GM19351 (cell line): ENCODE results near the gene YIPF1.
A peak's percentile ranks its signal among the peaks of the same experiment; 100 is the strongest.

Experiments
- ATAC-seq: cut with Tn5 transposase; IDR thresholded peaks from one replicate; pipeline ENCODE4 v1.9.1; 2021; ENCODE audit warnings: mild to moderate bottlenecking, moderate library complexity; ENCODE audit not compliant: unreplicated experiment

The YIPF1 gene

GRCh38 chr1:53889304-53890298 lies at the start of gene YIPF1:
Gene YIPF1, minus strand, starts transcription at chr1:53889797. Its CDS starts 860 bp downstream, at chr1:53888937.
- peak; percentile 90 for ATAC-seq

DNA sequence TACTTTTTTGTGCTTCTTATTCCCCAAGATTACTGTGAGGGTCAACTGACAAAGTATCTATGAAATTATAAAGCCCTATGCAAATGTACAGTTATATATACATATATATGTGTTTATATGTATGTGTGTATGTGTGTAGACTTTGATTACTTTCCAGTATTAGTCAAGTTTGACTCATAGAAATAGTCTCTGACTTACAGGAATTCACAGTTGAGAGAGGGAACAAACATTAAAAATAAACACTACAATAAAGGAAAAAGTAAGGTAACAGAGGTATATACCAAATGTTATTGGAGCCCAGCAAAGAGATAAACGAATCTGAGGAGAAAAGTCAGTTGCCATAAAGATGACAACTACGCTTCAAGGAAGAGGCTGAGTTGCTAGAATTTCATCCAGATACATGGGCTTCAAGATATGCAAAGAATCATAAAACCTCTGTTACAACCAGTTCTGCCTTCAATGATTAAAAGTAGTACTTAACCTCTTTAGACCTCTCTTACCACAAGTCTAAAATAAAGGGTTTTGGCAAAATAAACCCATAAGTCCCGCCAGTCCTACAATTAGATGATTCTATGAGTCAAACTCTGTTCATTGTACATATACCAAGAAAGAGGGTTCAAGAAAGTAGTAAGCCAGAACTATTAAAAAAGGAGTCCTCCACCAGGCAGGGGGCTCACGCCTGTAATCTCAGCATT lies 48.7 kb upstream of the YIPF1 start:
- no peak for ATAC-seq

DNA sequence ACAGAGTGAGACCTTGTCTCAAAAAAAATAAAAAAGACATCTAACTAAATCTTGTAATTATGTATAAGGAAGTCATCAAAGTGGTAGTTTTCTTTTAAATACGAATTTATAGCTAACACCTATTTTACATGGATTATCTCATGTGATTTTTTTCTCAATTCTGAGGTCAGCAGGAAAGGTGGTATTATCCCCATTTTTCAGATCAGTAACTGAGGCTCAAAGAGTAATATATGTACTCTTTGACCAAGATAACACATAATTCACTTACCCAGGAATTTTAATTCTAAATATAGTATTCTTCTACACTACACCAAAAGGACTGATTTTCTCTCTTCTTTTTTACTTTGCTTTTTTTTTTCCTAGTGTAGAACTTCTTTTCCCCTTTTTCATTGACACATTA lies 46.8 kb upstream of the YIPF1 start:
- no peak for ATAC-seq

GRCh38 chr1:53934170-53934765 lies 44.7 kb upstream of the YIPF1 start:
- ATAC-seq: no peak

GRCh38 chr1:53931523-53931922 lies 41.9 kb upstream of the YIPF1 start:
- no peak for ATAC-seq

DNA sequence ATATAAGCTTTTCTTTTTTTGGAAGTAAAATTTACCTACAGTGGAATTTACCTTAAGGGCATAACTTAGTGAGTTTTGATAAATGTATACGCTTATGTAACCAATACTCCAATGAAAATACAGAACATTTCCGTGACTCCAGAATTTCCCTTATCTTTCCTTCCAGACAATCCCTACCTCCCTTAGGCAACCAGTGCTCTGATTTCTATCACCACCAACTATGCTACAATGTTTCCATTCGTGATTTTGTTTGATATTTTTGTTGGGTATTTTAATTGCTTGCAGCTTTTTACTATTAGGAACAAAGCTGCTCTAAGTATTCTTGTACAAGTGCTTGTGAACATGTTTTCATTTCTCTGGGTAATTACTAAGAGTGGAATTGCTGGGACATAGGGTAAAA lies 41.3 kb upstream of the YIPF1 start:
- no peak for ATAC-seq

GRCh38 chr1:53929246-53929960 lies 39.8 kb upstream of the YIPF1 start:
- no peak for ATAC-seq

DNA sequence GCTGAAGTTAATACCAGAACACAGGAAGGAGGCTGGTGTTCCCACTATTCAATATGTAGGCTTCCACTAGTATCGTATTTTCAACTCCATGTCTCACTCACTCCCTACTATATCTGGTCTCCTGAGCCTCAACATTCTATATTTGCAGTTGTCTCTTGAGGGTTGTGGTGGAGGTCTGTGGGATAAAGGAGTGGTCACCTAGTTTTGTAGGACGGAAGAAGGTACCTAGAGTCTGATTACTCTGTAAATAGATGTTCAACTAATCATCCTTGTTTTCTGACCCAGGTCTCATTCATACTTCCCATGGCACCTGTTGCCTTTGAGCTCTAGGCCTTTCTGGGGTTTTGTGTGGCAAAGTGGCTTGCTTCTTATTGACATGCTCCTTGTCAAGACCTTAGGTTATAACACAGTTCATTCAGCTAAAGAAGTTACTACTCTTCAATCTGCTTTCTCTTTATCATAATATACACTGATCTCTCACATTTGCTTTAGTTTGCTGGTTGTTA lies 37.8 kb upstream of the YIPF1 start:
- no peak for ATAC-seq

GRCh38 chr1:53919675-53920066 lies 30.1 kb upstream of the YIPF1 start:
- ATAC-seq: no peak

DNA sequence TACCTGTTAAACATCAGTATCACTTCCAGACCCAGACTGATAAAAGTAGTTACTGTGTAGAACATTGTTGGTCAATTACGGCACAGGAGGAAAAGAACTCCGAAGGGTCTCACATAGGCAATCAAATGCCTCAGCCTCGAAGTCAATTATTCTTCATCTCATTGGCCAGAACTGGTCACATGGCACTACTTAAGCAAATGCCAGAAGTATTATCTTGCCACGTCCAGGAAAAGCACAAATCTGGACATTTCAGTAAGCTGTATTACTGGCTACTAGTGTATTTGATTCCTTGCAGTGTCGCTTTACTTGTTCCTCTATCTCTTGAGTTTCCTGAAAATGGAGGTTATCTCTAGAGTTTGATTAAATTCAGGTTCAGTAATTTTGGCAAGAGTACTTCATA lies 28.7 kb upstream of the YIPF1 start:
- ATAC-seq: no peak

DNA sequence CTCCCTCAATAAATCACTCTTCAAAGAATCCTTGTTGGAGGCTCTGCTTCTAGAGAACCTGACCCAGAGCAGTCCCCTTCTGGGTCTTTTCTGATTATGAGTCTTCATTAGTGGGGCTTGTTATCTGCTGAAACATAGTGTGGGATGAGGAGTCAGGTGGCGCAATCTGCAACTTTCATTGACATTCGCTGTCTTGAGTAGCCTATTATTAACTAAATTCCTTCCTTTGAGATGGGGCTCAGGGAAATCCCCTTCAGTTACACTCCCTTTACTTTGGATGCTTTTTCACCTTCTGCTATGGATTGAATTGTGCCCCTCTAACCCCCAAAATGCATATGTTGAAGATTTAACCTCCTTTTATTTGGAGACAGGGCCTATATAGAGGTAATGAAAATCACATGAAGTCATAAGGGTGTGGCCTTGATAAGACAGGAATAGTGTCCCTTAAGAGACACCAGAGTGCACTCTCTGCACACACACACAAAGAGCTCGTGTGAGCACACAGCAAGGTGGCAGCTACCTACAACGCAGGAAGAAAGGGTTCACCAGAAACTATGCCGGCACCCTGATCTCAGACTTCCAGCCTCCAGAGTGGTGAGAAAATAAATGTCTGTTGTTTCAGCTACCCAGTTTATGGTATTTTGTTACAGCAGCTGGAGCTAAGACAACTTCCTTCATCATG lies 23.9 kb upstream of the YIPF1 start:
- ATAC-seq: no peak

- no peak for ATAC-seq
Measured at GRCh38 chr1:53911442-53911841, 21.8 kb upstream of the YIPF1 start.

- no peak for ATAC-seq
Measured at GRCh38 chr1:53909946-53910345, 20.3 kb upstream of the YIPF1 start.

- no peak for ATAC-seq
Measured at GRCh38 chr1:53906121-53906520, 16.5 kb upstream of the YIPF1 start.

- no peak for ATAC-seq
Measured at GRCh38 chr1:53905509-53905908, 15.9 kb upstream of the YIPF1 start.

- no peak for ATAC-seq
Measured at GRCh38 chr1:53902235-53903138, 12.9 kb upstream of the YIPF1 start.

GRCh38 chr1:53899708-53900107 lies 10.1 kb upstream of the YIPF1 start:
- no peak for ATAC-seq

DNA sequence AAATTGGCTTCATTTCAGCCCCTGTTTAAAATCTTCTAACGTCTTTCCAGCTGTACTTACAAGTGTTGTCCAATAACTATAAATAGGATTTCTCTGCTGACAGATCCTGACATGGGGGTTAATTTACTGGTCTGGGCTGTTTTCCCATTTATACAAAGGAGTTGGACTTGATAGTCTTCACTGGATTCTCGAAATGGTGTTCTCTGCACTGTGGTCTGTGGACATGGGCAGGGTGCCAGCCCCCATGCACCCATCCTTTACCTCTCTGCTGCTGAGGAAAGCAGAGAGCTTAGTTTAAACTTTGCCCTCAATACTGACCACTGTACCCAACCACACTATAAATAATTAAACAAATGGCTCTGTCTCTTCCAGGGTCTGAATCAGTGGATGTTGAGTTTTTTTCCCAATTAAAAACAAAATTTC lies 9.6 kb upstream of the YIPF1 start:
- no peak for ATAC-seq

DNA sequence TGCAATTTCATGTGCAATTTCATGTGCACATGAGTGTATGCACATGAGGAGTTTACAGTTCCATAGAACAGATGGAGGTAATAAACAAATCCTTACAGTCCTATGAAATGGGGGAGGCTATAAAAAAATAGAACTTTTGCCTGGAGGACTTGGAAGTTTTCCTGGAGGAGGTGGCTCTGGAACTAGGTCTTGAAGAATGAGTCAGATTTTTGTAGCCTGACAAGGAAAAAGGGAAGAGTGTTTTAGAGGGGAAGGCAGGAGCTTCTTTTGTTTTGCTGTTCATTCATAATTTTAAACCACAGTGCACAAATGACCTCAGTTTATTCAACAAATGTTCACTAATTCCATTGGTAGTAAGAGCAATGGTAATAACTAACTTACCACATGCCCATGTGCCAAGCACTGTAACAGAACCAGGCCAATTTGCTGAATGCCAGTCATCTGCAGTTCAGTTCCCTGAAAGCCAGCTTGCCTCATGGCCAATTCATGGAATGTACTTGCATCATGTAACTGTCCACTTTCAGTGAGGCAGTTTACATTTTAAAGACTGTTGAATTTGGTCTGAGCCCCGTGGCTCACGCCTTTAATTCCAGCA lies 7.1 kb upstream of the YIPF1 start:
- no peak for ATAC-seq
